Inflammatory macrophage treated with lipopolysaccharide for 4 hours (primary cell): ENCODE data around the gene HOXA13.

Experiments used
- DNase-seq: peaks from one replicate; pipeline ENCODE4 v3.0.0-alpha.2; 2020

HOXA13 gene

GRCh38 chr7:27180431-27181420 lies 19.2 kb downstream of the HOXA13 start:
- no peak for DNase-seq

GRCh38 chr7:27179503-27180430 lies 20.1 kb downstream of the HOXA13 start:
- peak; percentile 60 for DNase-seq

GRCh38 chr7:27179030-27179429 lies 20.9 kb downstream of the HOXA13 start:
- DNase-seq: no peak

- DNase-seq: no peak
Observed at GRCh38 chr7:27178366-27178765, 21.5 kb downstream of the HOXA13 start.

GRCh38 chr7:27177795-27178320 lies 22.0 kb downstream of the HOXA13 start:
- no peak for DNase-seq

- no peak for DNase-seq
Observed at GRCh38 chr7:27176962-27177794, 22.7 kb downstream of the HOXA13 start.

- DNase-seq: no peak
Observed at GRCh38 chr7:27176524-27176845, 23.4 kb downstream of the HOXA13 start.

- DNase-seq: no peak
Observed at GRCh38 chr7:27175626-27176523, 24.0 kb downstream of the HOXA13 start.

- DNase-seq: no peak
Observed at GRCh38 chr7:27174874-27175625, 24.8 kb downstream of the HOXA13 start.

GRCh38 chr7:27173956-27174873 lies 25.7 kb downstream of the HOXA13 start, which contains the start of gene HOXA10:
Gene HOXA10 (minus strand): TSS chr7:27174320. CDS start chr7:27174306, 14 bp downstream.
- no peak for DNase-seq

- peak; percentile 63 for DNase-seq
Observed at GRCh38 chr7:27173511-27173955, 26.4 kb downstream of the HOXA13 start.

- no peak for DNase-seq
Observed at GRCh38 chr7:27172823-27173510, 26.9 kb downstream of the HOXA13 start.

GRCh38 chr7:27172315-27172774 lies 27.5 kb downstream of the HOXA13 start:
- DNase-seq: no peak

- DNase-seq: no peak
Observed at GRCh38 chr7:27171637-27172314, 28.1 kb downstream of the HOXA13 start.

- no peak for DNase-seq
Observed at GRCh38 chr7:27171325-27171636, 28.6 kb downstream of the HOXA13 start.

GRCh38 chr7:27170426-27171324 lies 29.2 kb downstream of the HOXA13 start:
- no peak for DNase-seq
